ENCODE results near the gene LINC01488. TPM values are rescaled to one million over a fixed set of nuclear protein-coding genes. Genes with fewer than 3 reads are reported as not detected.

LINC01488 gene
- polyA plus RNA-seq, 1 donor from 2014 or later: not detected

DNA sequence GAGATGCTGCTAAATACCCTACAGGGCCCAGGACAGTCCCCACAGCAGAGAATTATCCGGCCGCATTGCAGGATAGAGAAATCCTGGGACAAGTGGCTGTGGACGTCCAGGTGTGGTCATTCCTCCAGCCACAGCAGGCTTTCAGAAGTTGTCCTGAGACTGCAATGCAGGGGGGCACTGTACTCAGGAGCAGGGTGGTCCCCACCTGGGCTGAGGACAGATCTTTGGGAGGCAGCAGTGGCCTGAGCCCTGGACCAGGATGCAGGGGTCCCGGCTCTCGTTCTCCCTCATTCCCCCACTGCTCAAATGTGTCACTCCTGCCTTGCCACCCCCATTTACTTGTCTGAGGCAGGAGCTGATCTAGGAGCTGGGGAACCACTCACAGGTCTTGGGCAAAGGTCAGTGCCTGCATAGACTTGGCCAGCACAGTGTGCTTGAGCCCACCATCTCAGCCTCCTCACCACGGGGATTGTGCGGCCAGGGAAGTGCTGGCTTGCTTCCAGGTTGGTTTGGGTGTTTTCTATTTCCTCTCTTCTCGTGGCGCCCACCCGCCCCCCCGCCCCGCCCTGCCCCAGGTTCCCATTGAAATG, 15.3 kb downstream of the LINC01488 start:
- H3K36me3 Mint-ChIP-seq: no peaks in the 10 kb centered on the region
- H3K9me3 Mint-ChIP-seq: no peaks in the 10 kb centered on the region
- H3K4me3 Mint-ChIP-seq: no peak overlapping the region
- H3K27ac Mint-ChIP-seq: no peak overlapping the region
- H3K4me1 Mint-ChIP-seq: peaks cover 0 to 3% (median 2%) of the 10 kb centered on the region in 3 donors
- H3K27me3 Mint-ChIP-seq: peaks cover 4% of the 10 kb centered on the region

DNA sequence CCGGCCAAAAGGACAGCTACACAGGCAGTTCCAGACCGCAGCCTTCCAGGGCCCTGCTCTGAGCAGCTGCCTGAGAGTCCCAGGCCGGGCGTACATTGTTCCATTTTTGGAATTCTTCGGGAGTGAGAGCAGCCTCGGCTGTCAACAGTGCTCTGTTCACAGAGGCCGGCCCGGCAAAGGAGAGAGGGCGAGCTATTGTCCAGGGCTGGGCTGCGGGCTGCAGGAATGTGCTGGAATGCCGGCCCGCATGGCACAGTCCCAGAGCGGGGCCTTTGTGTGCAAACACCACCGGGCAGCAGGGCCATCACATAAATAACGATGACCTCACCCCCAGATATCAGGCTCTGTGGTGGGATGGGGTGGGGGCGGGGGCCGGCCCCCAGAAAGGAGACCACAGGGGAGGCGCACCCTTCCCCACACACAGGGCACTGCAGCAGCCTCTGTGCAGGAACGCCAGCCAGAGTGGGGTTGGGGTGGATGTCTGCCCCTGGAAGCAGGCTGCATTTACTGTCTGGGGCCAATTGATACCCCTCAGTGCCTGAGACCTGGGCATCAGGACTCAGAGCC, 15.8 kb downstream of the LINC01488 start:
- Mint-ChIP-seq H3K27me3 (peaks cover 3% of the 10 kb centered on the region), H3K27ac (no peak overlapping the region), H3K36me3 (no peaks in the 10 kb centered on the region), H3K4me3 (no peak overlapping the region), H3K9me3 (no peaks in the 10 kb centered on the region), H3K4me1 (peaks cover 0 to 3% (median 2%) of the 10 kb centered on the region in 3 donors)

- H3K36me3 Mint-ChIP-seq: no peaks in the 10 kb centered on the region
- H3K27me3 Mint-ChIP-seq: peaks cover 6% of the 10 kb centered on the region
- no peaks in the 10 kb centered on the region for H3K9me3 Mint-ChIP-seq
- no peak overlapping the region for H3K4me3 Mint-ChIP-seq
- no peak overlapping the region for H3K27ac Mint-ChIP-seq
- H3K4me1 Mint-ChIP-seq: peaks cover 2 to 8% (median 5%) of the 10 kb centered on the region in 3 donors
Observed at GRCh38 chr11:69498614-69499175, 17.2 kb downstream of the LINC01488 start.

DNA sequence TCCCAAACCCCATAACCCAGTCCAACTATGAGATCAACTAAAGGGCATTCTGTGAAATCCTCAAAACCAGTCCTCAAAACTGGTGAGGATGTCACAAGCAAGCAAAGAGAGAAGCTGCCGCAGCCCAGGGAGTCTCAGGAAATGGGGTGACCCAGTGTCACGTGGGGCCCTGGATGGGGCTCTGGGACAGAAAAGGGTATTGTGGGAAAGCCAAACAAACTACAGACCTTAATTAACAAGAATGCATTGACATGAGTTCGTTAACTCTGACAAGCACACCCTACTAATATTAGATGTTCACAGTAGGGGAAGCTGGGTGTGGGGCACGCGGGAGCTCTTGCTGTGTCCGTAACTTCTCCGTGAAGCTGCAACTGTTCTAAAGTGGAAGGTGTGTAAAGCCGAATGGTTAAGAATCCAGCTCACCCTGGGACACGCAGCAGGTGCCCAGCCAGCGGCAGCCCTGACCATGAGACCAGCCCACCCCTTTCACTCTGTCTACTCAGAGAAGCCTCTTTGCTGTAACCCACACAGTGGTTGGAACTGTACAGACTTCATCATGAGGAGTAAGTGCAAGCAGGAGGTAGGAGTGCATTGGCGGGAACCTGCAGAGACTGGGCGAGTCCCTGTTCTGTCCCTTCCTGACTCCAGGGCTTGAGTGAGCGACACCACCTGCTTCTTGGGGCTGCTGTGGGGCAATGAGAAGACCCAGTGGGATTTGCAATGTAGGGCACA, 17.9 kb downstream of the LINC01488 start:
- H3K4me1 Mint-ChIP-seq: peaks cover 2 to 8% (median 5%) of the 10 kb centered on the region in 3 donors
- no peaks in the 10 kb centered on the region for H3K36me3 Mint-ChIP-seq
- no peak overlapping the region for H3K27ac Mint-ChIP-seq

DNA sequence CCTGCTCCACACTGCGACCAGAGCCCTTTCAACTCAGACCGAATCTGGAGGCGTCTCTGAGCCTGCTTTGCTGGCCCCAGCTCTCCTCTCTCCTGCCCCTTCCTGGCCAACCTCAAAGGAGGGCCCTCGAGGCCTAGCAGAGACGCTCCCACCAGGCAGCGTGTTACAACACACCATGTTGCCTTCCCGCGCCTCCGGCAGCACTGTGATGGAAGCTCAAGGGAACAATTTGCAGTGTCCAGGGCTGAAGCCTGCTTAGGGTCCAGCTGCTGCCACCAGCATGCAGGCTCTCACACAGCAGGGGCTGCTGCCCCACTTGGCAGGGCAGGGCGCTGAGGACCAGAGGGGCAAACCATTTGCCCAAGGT, 18.4 kb downstream of the LINC01488 start:
- Mint-ChIP-seq H3K27ac (no peak overlapping the region), H3K27me3 (peaks cover 4% of the 10 kb centered on the region), H3K4me3 (no peak overlapping the region), H3K4me1 (peaks cover 2 to 8% (median 5%) of the 10 kb centered on the region in 3 donors), H3K36me3 (no peaks in the 10 kb centered on the region), H3K9me3 (no peaks in the 10 kb centered on the region)

More for the DNA sequence above, 17.9 kb downstream of the LINC01488 start:
- peaks cover 5% of the 10 kb centered on the region for H3K27me3 Mint-ChIP-seq
- H3K4me3 Mint-ChIP-seq: no peak overlapping the region
- H3K9me3 Mint-ChIP-seq: no peaks in the 10 kb centered on the region

- peaks cover 3% of the 10 kb centered on the region for H3K27me3 Mint-ChIP-seq
- H3K4me3 Mint-ChIP-seq: no peak overlapping the region
- peaks cover 2 to 8% (median 5%) of the 10 kb centered on the region in 3 donors for H3K4me1 Mint-ChIP-seq
- H3K9me3 Mint-ChIP-seq: no peaks in the 10 kb centered on the region
- no peaks in the 10 kb centered on the region for H3K36me3 Mint-ChIP-seq
- no peak overlapping the region for H3K27ac Mint-ChIP-seq
Observed at GRCh38 chr11:69500285-69501120, 19.0 kb downstream of the LINC01488 start.

- H3K27me3 Mint-ChIP-seq: peaks cover 4% of the 10 kb centered on the region
Observed at GRCh38 chr11:69501121-69501489, 19.6 kb downstream of the LINC01488 start.

GRCh38 chr11:69501891-69502860, 20.7 kb downstream of the LINC01488 start:
- Mint-ChIP-seq H3K36me3 (no peaks in the 10 kb centered on the region), H3K27me3 (peaks cover 7% of the 10 kb centered on the region), H3K4me1 (peaks cover 2 to 8% (median 5%) of the 10 kb centered on the region in 3 donors), H3K9me3 (peaks cover 0 to 8% (median 7%) of the 10 kb centered on the region in 3 donors), H3K27ac (no peak overlapping the region), H3K4me3 (no peak overlapping the region)

More at GRCh38 chr11:69501121-69501489, 19.6 kb downstream of the LINC01488 start:
- Mint-ChIP-seq H3K4me3 (no peak overlapping the region), H3K27ac (no peak overlapping the region), H3K9me3 (peaks cover 0 to 4% (median 2%) of the 10 kb centered on the region in 3 donors), H3K4me1 (peaks cover 2 to 8% (median 5%) of the 10 kb centered on the region in 3 donors), H3K36me3 (no peaks in the 10 kb centered on the region)

GRCh38 chr11:69504127-69504526, 22.7 kb downstream of the LINC01488 start:
- H3K9me3 Mint-ChIP-seq: peaks cover 0 to 8% (median 7%) of the 10 kb centered on the region in 3 donors
- peaks cover 0 to 6% (median 5%) of the 10 kb centered on the region in 3 donors for H3K4me1 Mint-ChIP-seq
- no peaks in the 10 kb centered on the region for H3K36me3 Mint-ChIP-seq
- H3K27me3 Mint-ChIP-seq: peaks cover 9% of the 10 kb centered on the region
- H3K27ac Mint-ChIP-seq: no peak overlapping the region
- no peak overlapping the region for H3K4me3 Mint-ChIP-seq

GRCh38 chr11:69504576-69505335, 23.3 kb downstream of the LINC01488 start:
- peaks cover 9% of the 10 kb centered on the region for H3K27me3 Mint-ChIP-seq
- peak overlapping the region in 1 of 4 donors; percentile 49 for H3K4me3 Mint-ChIP-seq
- H3K36me3 Mint-ChIP-seq: no peaks in the 10 kb centered on the region
- peaks cover 0 to 5% (median 5%) of the 10 kb centered on the region in 3 donors for H3K4me1 Mint-ChIP-seq
- peaks cover 0 to 8% (median 7%) of the 10 kb centered on the region in 3 donors for H3K9me3 Mint-ChIP-seq
- no peak overlapping the region for H3K27ac Mint-ChIP-seq

- Mint-ChIP-seq H3K4me3 (no peak overlapping the region), H3K27ac (no peak overlapping the region)
Observed at GRCh38 chr11:69508974-69509373, 27.5 kb downstream of the LINC01488 start.

DNA sequence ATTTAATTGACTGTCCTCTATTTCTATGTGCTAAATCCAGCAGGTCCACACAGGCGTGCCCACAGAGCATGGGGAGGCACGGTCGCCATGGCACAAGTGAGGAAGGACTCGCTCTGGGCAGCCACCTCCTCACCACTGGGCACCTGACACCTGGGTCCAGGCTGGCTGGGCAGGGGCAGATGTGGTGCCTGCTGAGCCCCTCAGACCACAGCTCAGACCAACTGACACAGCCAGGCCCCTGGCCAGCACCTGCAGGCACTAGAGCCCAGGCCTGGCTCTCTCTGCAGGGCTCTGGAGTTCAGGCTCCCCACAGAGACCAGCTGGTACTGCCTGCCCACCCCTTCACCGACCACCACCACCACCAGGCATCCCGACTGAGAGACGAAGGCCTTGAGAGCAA, 27.9 kb downstream of the LINC01488 start:
- peaks cover 14% of the 10 kb centered on the region for H3K27me3 Mint-ChIP-seq
- no peaks in the 10 kb centered on the region for H3K36me3 Mint-ChIP-seq
- no peak overlapping the region for H3K27ac Mint-ChIP-seq
- H3K9me3 Mint-ChIP-seq: peaks cover 0 to 8% (median 7%) of the 10 kb centered on the region in 3 donors
- no peaks in the 10 kb centered on the region for H3K4me1 Mint-ChIP-seq
- H3K4me3 Mint-ChIP-seq: no peak overlapping the region

More at GRCh38 chr11:69508974-69509373, 27.5 kb downstream of the LINC01488 start:
- Mint-ChIP-seq H3K4me1 (no peaks in the 10 kb centered on the region), H3K36me3 (no peaks in the 10 kb centered on the region), H3K9me3 (peaks cover 0 to 8% (median 7%) of the 10 kb centered on the region in 3 donors), H3K27me3 (peaks cover 14% of the 10 kb centered on the region)

- Mint-ChIP-seq H3K27me3 (peaks cover 14% of the 10 kb centered on the region), H3K9me3 (peaks cover 0 to 8% (median 7%) of the 10 kb centered on the region in 3 donors), H3K27ac (no peak overlapping the region), H3K4me3 (no peak overlapping the region), H3K36me3 (no peaks in the 10 kb centered on the region), H3K4me1 (no peaks in the 10 kb centered on the region)
Observed at GRCh38 chr11:69509846-69510390, 28.5 kb downstream of the LINC01488 start.
